ENCODE results near the gene CCNJ.
"Not testable (repeated sequence)": the region's sequence is repeated elsewhere in the genome, so short reads cannot be mapped to it uniquely, and the experiment has no call there.

CCNJ gene

DNA sequence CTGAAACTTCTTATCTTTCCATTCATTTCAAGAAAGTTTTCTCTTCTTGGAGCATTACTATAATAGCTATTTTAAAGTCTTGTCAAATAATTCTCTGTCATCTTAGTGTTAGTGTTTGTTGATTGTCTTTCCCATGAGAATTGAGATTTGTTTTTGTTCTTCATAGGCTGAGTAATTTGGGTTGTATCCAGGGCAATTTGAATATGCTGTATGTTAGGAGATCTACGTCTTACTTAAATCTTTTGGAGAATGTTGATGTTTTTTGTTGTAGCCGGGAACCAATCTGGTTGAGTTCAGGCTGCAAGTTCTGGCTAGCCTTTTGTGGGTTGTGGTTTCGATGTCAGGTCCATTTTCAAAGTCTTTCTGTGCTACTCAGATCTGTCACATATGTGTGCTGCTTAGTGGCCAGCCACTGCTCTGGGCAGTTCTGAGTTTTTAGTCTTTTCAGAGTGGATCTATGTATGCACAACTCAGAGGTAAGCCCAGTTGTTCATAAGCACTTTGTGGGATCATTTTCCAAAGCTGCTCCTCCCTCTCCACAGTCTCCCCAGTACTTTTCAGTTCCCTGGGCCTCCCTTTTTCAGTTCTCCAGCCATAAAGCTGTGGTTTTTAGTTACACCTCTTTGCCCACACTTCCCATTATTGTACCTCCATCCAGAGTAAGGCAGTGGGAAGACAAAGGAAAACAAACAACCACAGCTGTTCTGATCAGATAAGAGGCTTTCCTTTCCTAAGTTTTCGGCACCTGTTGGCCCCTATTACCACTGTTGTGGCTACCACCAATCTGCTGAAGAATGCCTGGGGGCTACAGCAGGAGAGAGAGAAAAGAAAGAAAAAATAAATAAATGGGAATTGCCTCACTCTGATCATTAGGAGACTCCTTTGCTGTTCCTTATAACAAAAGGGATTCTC, 4.7 kb upstream of the CCNJ start:
- Histone ChIP-seq H3K36me3 (ENCODE audit: insufficient read depth, low read length) (no peaks in the 10 kb centered on the region), H3K27ac (ENCODE audit: low read depth, low read length) (no peak overlapping the region), H3K4me1 (ENCODE audit: insufficient read depth, low read length) (peaks cover 5% of the 10 kb centered on the region), H3K9ac (ENCODE audit: low read length) (no peak overlapping the region), H3K9me3 (ENCODE audit: low read length) (no peaks in the 10 kb centered on the region), H3K27me3 (ENCODE audit: control insufficient read depth in 1 of 2, insufficient read depth in 2 of 2, low read length in 2 of 2) (no peaks in the 10 kb centered on the region), H3K4me3 (ENCODE audit: low read depth in 1 of 2, low read length in 2 of 2) (no peak overlapping the region)

DNA sequence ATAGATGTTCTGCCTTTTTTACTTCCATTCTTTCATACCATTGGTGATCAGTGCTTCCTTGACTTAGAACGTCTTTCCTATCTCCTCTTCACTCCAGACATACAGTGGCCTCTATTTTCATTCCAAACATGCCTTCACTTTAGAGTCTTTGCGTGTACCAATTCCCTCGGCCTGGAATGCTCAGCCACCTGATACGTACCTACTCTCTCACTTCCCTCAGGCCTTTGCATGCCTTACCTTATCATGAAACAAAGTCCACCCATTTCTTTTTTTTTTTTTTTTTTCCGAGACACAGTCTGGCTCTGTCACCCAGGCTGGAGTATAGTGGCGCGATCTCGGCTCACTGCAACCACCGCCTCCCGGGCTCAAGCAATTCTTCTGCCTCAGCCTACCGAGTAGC, 2.2 kb upstream of the CCNJ start:
- Histone ChIP-seq H3K9ac (ENCODE audit: low read length) (no peak overlapping the region), H3K27me3 (ENCODE audit: control insufficient read depth in 1 of 2, insufficient read depth in 2 of 2, low read length in 2 of 2) (no peaks in the 10 kb centered on the region), H3K27ac (ENCODE audit: low read depth, low read length) (no peak overlapping the region), H3K36me3 (ENCODE audit: insufficient read depth, low read length) (no peaks in the 10 kb centered on the region), H3K4me1 (ENCODE audit: insufficient read depth, low read length) (peaks cover 13% of the 10 kb centered on the region), H3K4me3 (ENCODE audit: low read depth in 1 of 2, low read length in 2 of 2) (no peak overlapping the region), H3K9me3 (ENCODE audit: low read length) (no peaks in the 10 kb centered on the region)

DNA sequence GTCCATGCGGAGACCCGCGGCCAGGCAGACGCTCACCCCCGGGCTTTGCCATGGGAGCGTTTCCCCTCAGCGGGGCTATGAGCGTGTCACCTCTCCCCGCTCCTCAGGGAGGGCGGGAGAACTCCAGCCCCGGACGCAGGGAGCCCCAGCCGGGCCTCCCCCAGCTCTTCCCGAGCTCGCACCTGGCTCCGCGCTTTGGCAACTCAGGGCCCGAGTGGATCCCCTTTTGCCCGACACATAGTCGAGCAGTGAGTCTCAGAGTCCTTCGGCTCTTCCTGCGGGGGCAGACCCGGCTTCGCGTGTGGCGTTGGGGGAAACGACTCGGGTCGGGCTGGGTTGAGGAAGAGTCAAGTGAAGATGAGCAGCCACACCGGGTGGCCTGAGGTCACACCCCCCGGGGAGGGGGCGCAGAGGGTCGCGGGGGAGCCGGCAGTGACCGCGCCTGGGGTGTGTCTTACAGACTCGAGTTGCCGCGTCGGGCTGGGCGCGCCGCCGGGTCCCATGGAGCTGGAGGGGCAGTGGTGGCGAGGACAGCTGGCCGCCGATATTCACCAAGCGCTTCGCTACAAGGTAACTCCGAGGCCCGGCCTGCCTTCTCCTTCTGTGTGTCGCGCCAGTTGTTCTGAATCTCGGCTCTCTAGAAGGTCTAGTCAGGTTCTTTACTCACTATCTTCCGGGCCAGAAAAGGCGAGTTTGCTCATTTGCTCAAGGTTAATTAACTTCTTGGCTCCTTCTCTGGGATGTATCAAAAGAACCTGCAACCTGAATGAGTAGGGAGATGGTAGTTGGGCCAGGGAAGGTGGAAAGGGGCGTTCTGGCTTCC, 721 bp downstream of the CCNJ start:
- Histone ChIP-seq H3K4me3 (ENCODE audit: low read depth in 1 of 2, low read length in 2 of 2) (peak overlapping the region; percentile 71 to 72), H3K4me1 (ENCODE audit: insufficient read depth, low read length) (peaks cover 13% of the 10 kb centered on the region), H3K9me3 (ENCODE audit: low read length) (no peaks in the 10 kb centered on the region), H3K27ac (ENCODE audit: low read depth, low read length) (peak overlapping the region; percentile 79), H3K36me3 (ENCODE audit: insufficient read depth, low read length) (no peaks in the 10 kb centered on the region), H3K27me3 (ENCODE audit: control insufficient read depth in 1 of 2, insufficient read depth in 2 of 2, low read length in 2 of 2) (no peaks in the 10 kb centered on the region), H3K9ac (ENCODE audit: low read length) (peak overlapping the region; percentile 59)

DNA sequence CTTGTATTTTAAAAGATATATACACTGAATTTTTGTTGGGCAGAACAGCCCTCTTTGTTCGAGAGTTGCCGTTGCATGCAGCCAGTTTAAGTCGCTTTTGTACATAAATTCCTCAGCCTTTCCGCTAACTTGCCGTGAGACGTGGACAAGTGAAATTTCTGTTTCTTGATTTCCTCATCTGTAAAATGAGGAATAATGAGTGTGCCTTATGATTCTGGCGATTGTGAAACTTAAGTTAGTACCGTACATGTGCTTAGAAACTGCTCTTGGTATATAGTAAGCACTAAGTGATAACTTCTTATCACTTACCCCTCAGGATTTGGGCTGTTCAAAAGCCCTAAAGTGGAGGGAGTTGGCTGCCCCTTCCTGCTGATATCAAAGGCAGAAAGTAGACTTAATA, 1.4 kb downstream of the CCNJ start:
- Histone ChIP-seq H3K9me3 (ENCODE audit: low read length) (no peaks in the 10 kb centered on the region), H3K27ac (ENCODE audit: low read depth, low read length) (no peak overlapping the region), H3K36me3 (ENCODE audit: insufficient read depth, low read length) (no peaks in the 10 kb centered on the region), H3K9ac (ENCODE audit: low read length) (peak overlapping the region; percentile 59), H3K4me3 (ENCODE audit: low read depth in 1 of 2, low read length in 2 of 2) (peak overlapping the region; percentile 71 to 72), H3K27me3 (ENCODE audit: control insufficient read depth in 1 of 2, insufficient read depth in 2 of 2, low read length in 2 of 2) (no peaks in the 10 kb centered on the region), H3K4me1 (ENCODE audit: insufficient read depth, low read length) (peaks cover 13% of the 10 kb centered on the region)

DNA sequence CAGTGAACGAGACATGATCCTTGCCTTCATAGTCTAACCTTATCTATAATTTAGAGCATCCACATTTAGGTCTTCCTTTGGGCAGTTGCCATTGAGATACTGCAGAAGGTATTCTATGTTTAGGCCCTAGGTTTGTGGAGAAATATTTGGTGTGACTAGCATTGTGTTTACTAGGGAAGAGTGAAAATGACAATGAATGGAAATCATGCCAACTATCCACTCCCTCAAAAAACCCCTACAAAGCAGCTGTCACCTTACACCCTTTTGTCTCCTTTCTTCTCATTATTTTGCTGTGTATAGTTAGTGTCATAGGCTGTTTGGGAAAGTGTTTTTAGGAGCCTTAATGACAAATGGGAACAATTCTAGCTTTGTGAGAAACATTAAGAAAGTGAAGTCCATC, 3.2 kb downstream of the CCNJ start:
- H3K27me3 ChIP-seq (ENCODE audit: control insufficient read depth in 1 of 2, insufficient read depth in 2 of 2, low read length in 2 of 2), result no peaks in the 10 kb centered on the region
- no peaks in the 10 kb centered on the region for H3K9me3 ChIP-seq (ENCODE audit: low read length)
- peak overlapping the region; percentile 17 for H3K27ac ChIP-seq (ENCODE audit: low read depth, low read length)
- no peaks in the 10 kb centered on the region for H3K36me3 ChIP-seq (ENCODE audit: insufficient read depth, low read length)
- no peak overlapping the region for H3K9ac ChIP-seq (ENCODE audit: low read length)
- H3K4me1 ChIP-seq (ENCODE audit: insufficient read depth, low read length), result peaks cover 13% of the 10 kb centered on the region
- no peak overlapping the region for H3K4me3 ChIP-seq (ENCODE audit: low read depth in 1 of 2, low read length in 2 of 2)

DNA sequence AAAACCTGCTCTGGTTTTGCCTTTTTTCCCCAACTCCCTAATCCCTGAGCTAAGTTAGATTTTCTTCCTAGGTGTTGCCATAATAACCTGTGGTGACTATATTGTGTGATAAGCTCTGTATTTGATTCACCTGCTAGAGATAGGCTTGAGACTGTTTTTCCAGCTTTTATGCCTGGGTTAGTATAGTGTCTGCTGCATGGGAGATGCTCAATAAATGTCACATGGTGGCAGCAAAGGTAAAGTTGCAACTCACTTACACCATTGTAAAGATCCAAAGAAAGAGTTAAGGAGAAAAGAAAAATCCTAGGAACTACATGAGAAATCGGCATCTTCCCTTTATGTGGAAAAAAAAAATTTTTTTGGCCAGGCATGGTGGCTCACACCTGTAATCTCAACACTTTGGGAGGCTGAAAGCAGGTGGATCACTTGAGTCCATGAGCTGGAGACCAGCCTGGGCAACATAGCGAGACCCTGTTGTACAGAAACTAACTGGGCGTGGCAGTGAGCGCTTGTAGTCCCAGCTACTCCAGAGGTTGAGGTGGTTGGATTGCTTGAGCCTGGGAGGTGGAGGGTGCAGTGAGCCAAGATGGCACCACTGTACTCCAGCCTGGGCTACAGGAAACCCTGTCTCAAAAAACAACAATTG, 3.7 kb downstream of the CCNJ start:
- Histone ChIP-seq H3K9me3 (ENCODE audit: low read length) (no peaks in the 10 kb centered on the region), H3K4me3 (ENCODE audit: low read depth in 1 of 2, low read length in 2 of 2) (no peak overlapping the region), H3K36me3 (ENCODE audit: insufficient read depth, low read length) (no peaks in the 10 kb centered on the region), H3K27me3 (ENCODE audit: control insufficient read depth in 1 of 2, insufficient read depth in 2 of 2, low read length in 2 of 2) (no peaks in the 10 kb centered on the region), H3K4me1 (ENCODE audit: insufficient read depth, low read length) (peaks cover 13% of the 10 kb centered on the region), H3K9ac (ENCODE audit: low read length) (no peak overlapping the region), H3K27ac (ENCODE audit: low read depth, low read length) (peak overlapping the region; percentile 17)

DNA sequence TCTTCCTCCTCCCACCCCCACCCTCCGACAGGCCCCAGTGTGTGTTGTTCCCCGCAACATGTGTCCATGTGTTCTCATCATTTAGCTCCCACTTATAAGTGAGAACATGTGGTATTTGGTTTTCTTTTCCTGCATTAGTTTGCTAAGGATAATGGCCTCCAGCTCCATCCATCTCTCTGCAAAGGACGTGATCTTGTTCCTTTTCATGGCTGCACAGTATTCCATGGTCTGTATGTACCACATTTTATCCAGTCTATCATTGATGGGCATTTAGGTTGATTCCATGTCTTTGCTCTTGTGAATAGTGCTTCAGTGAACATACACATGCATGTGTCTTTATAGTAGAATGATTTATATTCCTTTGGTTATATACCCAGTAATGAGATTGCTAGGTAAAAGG, 4.5 kb downstream of the CCNJ start:
- not testable (repeated sequence) for H3K4me1 ChIP-seq (ENCODE audit: insufficient read depth, low read length); H3K9ac ChIP-seq (ENCODE audit: low read length); H3K27ac ChIP-seq (ENCODE audit: low read depth, low read length); H3K36me3 ChIP-seq (ENCODE audit: insufficient read depth, low read length); H3K27me3 ChIP-seq (ENCODE audit: control insufficient read depth in 1 of 2, insufficient read depth in 2 of 2, low read length in 2 of 2); H3K4me3 ChIP-seq (ENCODE audit: low read depth in 1 of 2, low read length in 2 of 2); H3K9me3 ChIP-seq (ENCODE audit: low read length)

DNA sequence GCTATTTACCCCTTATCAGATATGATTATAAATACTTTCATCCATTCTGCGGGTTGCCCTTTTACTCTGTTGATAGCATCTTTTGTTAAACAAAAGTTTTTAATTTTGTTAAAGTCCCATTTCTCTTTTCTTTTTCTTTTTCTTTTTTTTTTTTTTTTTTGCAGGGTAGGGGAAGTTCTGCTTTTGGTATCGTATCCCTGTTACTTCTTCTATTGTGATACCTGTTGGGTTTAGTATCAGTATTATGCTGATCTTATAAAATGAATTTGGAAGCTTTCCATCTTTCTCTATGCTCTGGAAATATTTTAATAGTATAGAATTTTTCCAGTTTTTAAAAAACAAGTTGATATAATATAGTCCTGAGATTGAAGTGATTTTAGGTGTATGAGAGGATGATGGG, 6.0 kb downstream of the CCNJ start:
- Histone ChIP-seq H3K9ac (ENCODE audit: low read length) (no peak overlapping the region), H3K4me3 (ENCODE audit: low read depth in 1 of 2, low read length in 2 of 2) (no peak overlapping the region), H3K36me3 (ENCODE audit: insufficient read depth, low read length) (no peaks in the 10 kb centered on the region), H3K9me3 (ENCODE audit: low read length) (no peaks in the 10 kb centered on the region), H3K4me1 (ENCODE audit: insufficient read depth, low read length) (peaks cover 9% of the 10 kb centered on the region), H3K27ac (ENCODE audit: low read depth, low read length) (no peak overlapping the region), H3K27me3 (ENCODE audit: control insufficient read depth in 1 of 2, insufficient read depth in 2 of 2, low read length in 2 of 2) (no peaks in the 10 kb centered on the region)

DNA sequence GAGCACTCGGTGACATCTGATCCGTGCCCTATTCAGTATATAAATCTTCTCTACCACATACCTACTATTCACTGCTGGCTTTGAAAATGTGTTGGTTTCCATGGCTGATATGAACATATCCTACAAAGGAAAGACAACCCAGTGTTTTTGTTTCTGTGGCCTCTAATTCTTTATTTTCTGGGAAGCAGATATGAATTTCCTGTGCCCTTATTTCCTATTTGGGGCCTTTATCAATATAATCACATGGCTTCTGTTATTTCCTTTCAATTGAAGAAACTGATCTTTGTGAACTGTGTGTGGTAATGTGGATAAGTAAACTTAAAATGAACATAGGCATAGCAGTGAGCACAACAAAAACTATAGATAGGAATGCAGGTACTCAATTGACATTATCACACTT, 10.6 kb downstream of the CCNJ start:
- no peak overlapping the region for H3K4me3 ChIP-seq (ENCODE audit: low read depth in 1 of 2, low read length in 2 of 2)
- H3K27ac ChIP-seq (ENCODE audit: low read depth, low read length), result no peak overlapping the region
- H3K9ac ChIP-seq (ENCODE audit: low read length), result no peak overlapping the region
- H3K36me3 ChIP-seq (ENCODE audit: insufficient read depth, low read length), result peaks cover 20% of the 10 kb centered on the region
- H3K27me3 ChIP-seq (ENCODE audit: control insufficient read depth in 1 of 2, insufficient read depth in 2 of 2, low read length in 2 of 2), result no peaks in the 10 kb centered on the region
- no peaks in the 10 kb centered on the region for H3K9me3 ChIP-seq (ENCODE audit: low read length)
- no peaks in the 10 kb centered on the region for H3K4me1 ChIP-seq (ENCODE audit: insufficient read depth, low read length)

DNA sequence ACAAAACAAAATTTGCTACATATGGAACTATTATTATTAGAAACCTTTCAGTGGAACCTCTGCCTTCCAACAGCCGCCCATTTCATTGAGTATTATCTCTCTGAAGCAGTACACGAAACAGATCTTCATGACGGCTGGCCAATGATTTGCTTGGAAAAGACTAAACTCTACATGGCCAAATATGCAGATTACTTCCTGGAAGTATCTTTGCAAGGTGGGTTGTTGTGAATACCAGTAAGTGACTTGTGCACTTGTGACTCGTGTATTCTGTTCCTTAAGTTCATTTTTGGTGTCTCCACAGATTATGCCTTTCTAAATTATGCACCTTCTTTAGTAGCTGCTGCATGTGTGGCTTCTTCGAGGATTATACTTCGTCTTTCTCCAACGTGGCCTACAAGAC, 13.4 kb downstream of the CCNJ start:
- peaks cover 29% of the 10 kb centered on the region for H3K36me3 ChIP-seq (ENCODE audit: insufficient read depth, low read length)
- H3K4me1 ChIP-seq (ENCODE audit: insufficient read depth, low read length), result no peaks in the 10 kb centered on the region
- no peak overlapping the region for H3K27ac ChIP-seq (ENCODE audit: low read depth, low read length)
- H3K9me3 ChIP-seq (ENCODE audit: low read length), result no peaks in the 10 kb centered on the region
- no peaks in the 10 kb centered on the region for H3K27me3 ChIP-seq (ENCODE audit: control insufficient read depth in 1 of 2, insufficient read depth in 2 of 2, low read length in 2 of 2)
- H3K4me3 ChIP-seq (ENCODE audit: low read depth in 1 of 2, low read length in 2 of 2), result no peak overlapping the region
- no peak overlapping the region for H3K9ac ChIP-seq (ENCODE audit: low read length)

DNA sequence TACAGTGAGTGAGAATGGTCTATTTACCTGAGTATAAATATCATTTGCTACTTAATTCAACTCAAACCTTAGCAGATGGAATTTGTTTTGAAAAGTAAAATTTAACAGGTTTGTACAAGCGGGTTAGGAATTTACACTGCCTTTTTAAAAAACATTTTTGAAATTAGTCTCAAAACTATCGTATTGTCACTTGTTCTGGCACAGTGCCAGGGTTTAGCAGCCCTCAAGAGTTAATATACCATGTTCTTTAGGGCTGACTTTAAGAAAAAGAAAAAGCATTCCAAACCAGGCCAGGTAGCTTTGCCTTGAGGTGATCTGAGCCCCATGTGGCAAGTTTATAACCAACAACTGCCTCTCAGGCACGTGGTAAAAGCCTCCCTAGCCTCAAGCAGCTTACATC, 17.8 kb downstream of the CCNJ start:
- Histone ChIP-seq H3K36me3 (ENCODE audit: insufficient read depth, low read length) (peaks cover 29% of the 10 kb centered on the region), H3K27ac (ENCODE audit: low read depth, low read length) (no peak overlapping the region), H3K27me3 (ENCODE audit: control insufficient read depth in 1 of 2, insufficient read depth in 2 of 2, low read length in 2 of 2) (no peaks in the 10 kb centered on the region), H3K9me3 (ENCODE audit: low read length) (no peaks in the 10 kb centered on the region), H3K4me1 (ENCODE audit: insufficient read depth, low read length) (no peaks in the 10 kb centered on the region), H3K9ac (ENCODE audit: low read length) (no peak overlapping the region), H3K4me3 (ENCODE audit: low read depth in 1 of 2, low read length in 2 of 2) (no peak overlapping the region)
